NCI-H2171 treated with DMSO at 0.1 percent for 48 hours (cell line): Measurements from ENCODE around the gene KBTBD4.
"Not testable (repeated sequence)": the region's sequence is repeated elsewhere in the genome, so short reads cannot be mapped to it uniquely, and the experiment has no call there.

ENCODE experiments used
- DNase-seq: peaks from one replicate; lab custom pipeline; 2025; lab: John Stamatoyannopoulos, UW

The KBTBD4 gene

DNA sequence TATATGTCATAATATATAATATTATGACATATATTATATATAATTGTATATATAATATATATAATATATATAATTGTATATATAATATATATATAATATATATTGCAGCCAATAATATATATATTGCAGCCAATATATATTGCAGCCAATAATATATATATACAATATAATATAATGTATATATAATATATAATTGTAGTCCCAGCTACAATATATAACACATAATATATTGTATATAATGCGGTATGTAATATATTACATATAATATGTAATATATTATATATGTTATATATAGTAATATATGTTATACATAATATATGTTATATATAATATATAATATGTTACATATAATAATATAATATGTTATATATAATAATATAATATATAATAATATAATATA lies 20.1 kb downstream of the KBTBD4 start:
- DNase-seq, result no peak

DNA sequence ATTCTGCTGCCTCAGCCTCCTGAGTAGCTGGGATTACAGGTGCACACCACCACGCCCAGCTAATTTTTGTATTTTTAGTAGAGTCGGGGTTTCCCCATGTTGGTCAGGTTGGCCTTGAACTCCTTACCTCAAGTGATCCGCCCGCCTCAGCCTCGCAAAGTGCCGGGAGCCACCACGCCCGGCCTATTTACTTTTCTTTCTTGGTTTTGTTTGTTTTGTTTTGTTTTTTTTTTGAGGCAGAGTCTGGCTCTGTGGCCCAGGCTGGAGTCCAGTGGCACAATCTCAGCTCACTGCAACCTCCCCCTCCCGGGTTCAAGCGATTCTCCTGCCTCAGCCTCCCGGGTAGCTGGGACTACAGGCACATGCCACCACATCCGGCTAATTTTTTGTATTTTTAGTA lies 21.8 kb downstream of the KBTBD4 start:
- not testable (repeated sequence) for DNase-seq

DNA sequence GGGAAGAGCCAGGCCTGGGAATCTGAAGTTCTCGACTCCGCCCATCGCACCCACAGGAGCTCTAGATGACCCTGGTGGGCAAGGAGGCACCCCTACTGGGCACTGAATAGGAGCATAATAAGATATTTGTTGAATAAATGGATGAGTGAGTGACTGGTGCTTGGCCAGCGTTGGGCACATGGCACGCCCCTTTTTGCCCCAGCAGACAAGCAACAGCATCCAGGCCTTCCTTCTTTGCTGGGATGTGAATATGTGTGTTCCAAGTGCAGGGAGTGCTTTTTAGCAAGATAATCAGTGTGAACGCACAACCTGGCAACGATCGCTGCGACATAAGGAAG lies 25.4 kb downstream of the KBTBD4 start:
- DNase-seq, result no peak

DNA sequence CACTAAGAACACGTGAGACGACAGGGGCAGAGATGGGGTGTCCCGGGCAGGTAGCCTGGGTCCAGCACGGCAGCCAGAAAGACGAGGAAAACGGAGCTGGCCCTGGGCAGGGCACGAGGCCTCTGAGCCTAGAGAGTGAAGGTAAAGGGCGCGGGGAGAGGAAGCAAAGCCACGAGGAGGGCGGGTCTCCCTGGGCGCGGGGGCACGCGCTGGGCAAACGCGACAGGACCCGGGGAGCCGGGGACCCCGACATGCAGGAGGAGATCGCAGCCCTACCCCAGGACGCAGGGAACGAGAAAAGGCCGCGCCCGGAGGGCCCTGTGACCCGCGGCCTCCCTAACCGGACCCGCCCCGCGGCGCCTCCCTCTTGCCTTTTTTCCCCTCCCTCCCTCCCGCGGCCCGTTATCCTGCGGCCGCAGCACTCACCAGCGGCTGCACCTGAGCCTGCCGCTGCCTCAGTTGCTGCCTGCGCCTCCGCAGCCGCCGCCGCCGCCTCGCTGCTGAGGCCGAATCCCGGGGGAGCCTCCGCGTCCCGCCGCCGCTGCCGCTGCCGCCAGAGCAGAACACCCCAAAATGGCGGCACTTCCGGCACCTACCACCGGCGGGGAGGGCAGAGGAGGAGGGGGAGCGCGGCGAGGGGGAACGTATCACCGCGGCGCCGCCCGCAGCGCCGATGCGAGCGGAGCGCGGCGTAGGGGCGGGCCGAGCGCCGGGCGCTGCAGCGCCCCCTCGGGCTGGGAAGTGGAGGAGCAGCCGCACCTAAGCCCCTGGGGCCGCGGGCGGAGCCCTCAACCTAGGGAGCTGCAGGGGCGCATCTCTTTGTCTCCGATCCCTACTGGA lies 26.0 kb downstream of the KBTBD4 start, which contains the start of gene CELF1:
TSS of gene CELF1 (minus strand) at position 567 of the 840 bp plus-strand sequence. CDS start 53,609 bp downstream, outside the sequence.
- peak; percentile 97 for DNase-seq

DNA sequence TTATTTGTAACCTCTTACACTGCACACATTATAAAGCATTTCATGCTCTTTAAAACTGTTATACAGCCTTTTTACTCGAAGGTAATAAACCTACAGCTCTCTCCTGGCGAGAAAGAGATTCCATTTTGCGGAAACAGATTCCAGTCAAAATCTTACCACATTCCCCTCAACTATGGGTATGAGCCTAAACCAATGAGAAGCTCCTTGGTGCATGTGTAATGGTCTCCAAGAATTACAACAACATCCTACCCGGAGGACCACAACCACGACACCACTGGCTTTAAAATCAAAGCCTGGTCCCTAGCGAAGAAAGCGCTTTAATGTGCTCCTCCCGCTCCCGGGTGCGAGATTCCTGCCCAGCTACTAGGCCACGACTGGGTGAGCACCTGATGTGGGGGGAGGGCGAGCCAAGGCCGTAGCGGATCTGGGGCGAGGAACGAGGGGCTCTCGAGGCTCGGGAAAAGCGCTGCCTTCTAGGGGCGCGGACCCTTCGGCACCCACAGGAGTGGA lies 26.7 kb downstream of the KBTBD4 start:
- no peak for DNase-seq

DNA sequence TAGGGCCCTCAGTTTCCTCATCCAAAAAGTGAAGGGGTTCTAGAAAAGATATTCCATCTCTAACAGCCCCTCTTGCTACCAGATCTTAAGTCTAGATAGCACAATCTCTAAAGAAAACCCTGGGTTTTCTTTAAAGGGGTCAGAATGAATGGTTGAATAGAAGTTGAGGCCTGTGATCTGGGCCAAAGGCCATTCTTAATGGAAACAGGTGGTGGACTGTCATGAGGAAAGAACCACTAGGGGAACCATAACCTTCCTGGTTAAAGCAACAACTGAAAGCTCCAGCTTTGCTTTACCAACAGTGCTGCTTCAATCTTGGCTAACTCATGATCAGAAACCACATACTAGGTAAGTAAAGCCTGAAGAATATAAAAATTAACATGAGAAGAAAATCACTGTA lies 27.7 kb downstream of the KBTBD4 start:
- no peak for DNase-seq

DNA sequence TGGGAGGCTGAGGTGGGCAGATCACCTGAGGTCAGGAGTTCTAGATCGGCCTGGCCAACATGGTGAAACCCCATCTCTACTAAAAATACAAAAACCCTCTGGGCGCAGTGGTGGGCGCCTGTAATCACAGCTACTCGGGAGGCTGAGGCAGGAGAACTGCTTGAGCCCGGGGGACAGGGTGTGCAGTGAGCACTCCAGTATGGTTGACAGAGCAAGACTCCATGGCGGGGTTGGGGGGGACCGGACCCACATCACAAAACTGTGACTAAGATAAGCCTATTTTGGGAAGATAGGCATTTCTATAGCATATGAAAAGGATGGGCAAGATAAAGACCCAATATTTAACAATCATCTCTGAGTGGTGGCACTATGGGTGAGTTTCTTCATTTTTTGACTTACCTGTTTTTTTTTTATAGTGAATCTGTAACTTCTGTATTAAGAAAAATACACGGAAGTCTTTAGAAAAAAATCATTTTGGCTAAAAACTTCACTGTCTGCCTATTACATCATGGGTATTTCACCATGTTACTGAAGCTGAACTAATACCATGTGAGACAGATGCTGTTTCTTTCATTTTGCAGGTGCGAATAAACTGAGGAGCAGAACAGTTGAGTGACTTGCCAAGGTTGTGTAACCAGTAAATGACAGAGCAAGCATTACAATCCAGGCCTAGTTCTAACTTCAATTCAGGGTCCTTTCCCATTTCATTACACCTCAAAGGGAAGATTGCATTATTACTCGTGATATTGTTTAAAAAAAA lies 28.3 kb downstream of the KBTBD4 start:
- no peak for DNase-seq

DNA sequence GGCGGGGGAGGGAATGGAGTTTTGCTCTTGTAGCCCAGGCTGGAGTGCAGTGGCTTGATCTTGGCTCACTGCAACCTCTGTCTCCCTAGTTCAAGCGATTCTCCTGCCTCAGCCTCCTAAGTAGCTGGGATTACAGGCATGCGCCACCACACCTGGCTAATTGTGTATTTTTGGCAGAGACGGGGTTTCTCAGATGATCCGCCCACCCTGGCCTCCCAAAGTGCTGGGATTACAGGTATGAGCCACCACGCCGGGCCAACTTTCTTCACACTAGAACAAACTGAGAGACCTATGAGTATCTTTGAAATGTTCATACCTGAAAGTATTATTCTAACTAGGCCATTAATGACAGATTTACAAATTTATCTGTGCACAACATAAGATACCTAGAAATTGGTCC lies 32.5 kb downstream of the KBTBD4 start:
- not testable (repeated sequence) for DNase-seq

DNA sequence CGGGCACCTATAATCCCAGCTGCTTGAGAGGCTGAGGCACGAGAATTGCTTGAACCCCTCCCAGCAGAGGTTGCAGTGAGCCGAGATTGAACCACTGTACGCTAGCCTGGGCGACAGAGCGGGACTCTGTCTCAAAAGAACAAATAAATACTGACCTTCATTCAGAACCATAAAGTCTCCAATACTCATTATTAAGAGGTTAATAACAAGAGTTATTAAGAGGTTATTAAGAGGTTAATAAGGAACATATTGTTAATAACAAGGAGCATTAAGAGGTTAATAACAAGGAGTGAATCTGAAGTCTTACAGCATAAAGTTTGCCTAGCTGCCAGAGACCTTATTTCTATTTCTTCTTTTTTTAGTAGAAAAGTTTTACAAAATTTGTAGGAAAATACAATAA lies 33.5 kb downstream of the KBTBD4 start:
- no peak for DNase-seq

DNA sequence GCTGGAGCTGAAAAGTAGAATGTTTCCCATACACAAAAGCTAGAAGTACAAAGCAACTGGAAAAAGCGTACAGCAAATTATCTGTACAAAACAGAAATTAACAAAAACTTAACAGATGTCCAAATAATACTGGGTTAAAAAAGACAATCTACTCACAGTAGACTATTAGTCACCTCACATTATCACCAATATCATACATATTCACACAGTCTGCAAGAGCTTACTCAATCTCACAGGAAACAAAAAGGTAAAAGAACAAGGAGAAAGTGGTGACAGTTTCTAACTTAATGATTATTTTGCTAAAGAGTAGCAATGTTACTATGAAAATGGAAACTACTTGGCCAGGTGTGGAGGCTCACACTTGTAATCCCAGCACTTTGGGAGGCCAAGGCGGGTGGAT lies 37.7 kb downstream of the KBTBD4 start:
- no peak for DNase-seq

DNA sequence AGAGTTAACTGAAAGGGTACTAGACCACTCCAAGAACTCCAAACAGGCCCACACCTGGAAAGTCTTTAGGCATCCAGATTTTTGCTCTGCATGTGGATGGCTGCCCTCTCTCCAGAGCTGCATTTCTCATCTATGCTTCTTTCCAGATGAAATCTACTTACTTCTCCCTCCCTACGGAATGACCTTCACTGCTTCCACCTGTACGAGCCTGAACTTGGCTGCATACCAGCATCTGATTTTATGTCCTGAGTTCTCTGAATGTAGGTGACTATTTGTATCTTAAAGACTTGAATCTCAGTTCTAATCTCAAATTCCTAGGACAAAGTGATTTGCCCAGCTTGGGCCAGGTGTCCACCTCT lies 39.1 kb downstream of the KBTBD4 start:
- DNase-seq, result no peak

DNA sequence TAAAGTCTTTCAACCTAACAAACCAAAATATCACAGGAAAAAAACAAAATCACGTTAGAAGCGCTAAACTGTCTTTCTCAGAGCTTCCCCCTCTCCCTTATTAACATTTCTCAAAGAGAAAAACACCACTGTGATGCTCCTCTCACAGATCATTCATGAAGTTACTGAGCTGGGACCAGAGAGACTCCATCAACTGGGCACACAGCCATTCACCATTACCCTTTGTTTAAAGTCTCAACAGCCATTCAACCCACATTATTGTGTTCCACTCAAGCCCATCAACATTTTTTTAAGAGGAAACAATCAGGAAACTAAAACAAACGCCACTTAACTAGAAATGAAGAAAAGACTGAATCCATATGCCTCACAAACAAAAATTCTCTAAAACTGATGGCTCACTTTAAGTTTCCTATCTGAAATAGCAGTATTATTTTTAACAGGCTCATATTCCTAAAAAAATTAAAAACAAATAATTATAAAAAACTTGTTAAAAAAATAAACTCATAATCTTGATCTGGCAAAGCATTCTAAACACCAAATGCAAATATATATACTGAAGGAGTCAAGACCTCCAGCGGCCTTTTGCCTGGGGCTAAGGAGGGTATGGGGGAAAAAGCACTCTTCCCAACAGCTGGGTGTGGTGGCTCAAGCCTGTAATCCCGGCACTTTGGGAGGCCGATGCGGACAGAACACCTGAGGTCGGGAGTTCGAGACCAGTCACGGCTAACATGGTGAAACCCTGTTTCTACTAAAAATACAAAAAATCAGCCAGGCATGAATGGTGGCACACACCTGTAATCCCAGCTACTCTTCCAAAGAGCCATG lies 39.8 kb downstream of the KBTBD4 start:
- DNase-seq, result no peak

DNA sequence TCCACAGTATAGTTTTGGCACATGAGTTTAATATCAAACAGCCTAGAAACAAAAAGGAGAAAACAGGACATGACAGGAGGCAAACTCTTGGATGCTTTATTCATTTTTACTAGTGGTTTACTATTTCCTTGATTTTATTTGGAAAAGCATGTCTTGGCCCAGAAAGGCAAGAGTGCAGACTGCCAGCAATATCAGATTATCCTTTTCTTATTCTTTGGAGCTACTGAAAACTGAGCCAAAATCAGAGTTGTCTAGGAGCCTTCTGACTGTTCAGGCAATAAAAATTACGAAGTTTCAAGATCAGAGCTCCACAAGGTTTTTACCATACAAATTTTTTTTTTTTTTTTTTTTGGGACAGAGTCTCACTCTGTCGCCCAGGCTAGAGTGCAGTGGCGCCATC lies 41.9 kb downstream of the KBTBD4 start:
- DNase-seq, result no peak

DNA sequence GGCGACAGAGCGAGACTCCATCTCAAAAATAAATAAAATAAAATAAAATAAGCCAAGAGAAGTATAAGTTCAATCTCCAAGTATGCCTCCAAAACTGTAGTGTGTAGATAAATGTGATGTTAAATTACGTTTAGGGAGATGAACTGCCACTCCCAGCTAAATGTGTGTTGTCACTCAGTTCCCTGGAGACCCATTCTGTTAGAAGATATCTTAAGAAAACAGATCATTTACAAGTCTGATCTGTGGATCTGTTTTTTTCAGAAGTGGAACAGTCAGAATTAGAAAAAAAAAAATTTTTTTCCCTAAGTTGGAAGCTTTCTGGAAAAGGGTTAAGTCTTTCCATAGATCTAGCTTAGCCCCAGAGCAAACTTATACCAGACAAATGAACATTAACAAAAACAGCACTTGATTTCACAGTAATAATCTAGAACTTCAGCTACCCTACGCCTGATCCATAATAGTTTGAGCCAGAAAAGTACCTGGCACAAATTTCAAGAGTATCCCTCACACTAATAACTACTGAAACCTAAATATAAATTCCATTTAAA lies 44.0 kb downstream of the KBTBD4 start:
- DNase-seq, result peak; percentile 43

DNA sequence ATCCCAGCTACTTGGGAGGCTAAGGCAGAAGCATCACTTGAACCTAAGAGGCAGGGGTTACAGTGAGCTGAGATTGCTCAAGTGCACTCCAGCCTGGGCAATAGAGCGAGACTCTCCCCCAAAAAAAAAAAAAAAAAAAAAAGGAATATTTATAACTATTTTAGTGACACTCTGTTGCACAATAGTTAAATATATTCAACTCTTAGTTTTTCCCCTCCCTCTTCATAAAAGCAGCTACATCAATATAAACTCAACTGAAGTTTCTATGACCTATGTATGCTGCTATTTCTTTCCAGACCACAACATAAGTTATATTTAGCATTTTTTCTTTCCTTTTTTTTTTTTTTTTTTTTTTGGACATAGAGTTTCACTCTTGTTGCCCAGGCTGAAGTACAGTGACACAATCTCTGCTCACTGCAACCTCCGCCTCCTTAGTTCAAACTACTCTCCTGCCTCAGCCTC lies 45.0 kb downstream of the KBTBD4 start:
- DNase-seq, result no peak

DNA sequence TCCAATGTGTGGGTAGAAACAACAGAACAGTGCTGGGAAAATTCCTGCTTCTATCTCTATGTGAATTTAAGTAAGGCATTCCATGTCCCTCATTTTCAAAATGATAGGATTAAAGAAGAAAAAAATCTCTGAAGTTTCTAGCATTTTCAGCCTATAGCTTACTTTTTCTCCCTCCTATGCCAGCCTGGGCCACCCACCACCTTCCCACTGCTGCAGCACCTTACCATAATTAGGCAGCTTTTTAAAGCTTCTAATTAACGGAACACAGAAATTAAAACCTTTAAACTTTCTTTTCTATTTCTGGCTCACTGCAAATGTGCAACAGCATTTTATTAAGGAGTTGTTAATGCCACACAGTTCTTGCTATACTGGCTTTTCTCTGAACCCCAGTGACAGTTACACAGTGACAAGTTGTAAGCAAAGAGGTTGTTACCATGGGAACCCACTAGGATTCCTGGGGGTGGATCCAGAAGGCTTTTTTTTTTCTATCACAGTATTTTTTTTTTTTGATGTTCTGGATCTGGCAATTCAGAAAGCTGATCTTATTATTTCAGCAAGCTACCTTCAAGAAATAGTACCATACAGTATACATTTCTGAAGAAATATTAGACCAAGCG lies 46.1 kb downstream of the KBTBD4 start:
- DNase-seq, result no peak

DNA sequence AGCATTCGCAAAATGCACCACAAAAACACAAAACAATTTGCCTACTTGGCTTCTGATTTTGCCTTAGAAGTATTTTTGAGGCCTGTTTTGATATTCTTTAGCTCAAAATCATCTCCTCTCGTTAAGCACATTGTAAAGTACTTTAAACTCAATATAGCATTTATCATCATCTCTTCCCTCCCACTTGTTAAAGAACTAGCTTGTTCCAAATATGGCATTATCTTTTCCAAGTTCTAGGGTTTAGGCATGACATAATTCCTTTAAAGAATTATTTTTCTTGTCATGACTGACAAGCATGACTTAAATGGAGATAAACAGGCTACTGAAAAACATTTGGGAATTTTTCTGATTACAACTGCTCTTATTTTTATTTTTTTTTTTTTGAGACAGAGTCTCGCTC lies 47.1 kb downstream of the KBTBD4 start:
- no peak for DNase-seq

DNA sequence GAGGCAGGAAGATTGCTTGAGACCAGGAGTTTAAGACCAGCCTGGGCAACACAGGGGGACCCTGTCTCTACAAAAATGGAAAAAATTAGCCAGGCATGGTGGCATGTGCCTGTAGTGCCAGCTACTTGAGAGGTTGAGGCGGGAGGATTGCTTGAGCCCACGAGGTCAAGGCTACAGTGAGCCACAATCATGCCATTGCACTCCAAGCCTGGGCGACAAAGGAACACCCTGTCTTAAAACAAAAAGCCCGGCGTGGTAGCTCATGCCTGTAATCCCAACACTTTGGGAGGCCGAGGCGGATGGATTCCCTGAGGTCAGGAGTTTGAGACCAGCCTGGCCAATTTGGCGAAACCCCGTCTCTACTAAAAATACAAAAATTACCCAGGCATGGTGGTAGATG lies 48.0 kb downstream of the KBTBD4 start:
- DNase-seq, result not testable (repeated sequence)

DNA sequence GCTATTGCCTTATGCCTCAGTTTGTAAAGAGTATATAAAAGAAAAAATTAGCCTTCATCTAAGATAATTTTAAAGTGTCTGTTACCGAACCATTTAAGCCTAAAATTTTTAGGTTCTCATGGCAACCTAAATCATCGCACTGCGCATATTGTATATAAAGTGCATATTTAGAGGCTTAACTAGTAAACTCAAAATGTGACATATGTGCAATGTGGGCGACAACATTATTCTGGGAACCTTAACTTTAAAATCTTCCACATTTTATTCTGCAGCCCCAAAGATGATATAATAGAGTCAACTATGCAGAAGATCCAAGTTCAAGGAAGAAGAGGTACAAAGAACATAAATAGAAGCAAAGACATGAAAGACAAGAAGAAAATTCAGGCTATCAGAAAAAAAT lies 48.8 kb downstream of the KBTBD4 start:
- no peak for DNase-seq

DNA sequence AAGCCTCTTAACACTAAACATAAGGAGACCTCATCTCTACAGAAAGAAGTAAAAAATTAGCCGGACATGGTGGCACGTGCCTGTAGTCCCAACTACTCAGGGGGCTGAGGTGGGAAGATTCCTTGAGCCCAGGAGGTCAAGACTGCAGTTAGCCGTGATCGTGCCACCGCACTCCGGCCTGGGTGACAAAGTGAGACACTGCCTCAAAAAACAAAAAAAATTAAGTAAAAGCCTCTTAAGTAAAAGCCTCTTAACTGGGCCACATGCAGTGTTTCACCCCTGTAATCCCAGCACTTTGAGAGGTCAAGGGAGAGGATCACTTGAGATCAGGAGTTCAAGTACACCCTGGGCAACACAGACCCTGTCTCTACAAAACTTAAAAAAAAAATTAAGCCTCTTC lies 51.6 kb downstream of the KBTBD4 start:
- no peak for DNase-seq

DNA sequence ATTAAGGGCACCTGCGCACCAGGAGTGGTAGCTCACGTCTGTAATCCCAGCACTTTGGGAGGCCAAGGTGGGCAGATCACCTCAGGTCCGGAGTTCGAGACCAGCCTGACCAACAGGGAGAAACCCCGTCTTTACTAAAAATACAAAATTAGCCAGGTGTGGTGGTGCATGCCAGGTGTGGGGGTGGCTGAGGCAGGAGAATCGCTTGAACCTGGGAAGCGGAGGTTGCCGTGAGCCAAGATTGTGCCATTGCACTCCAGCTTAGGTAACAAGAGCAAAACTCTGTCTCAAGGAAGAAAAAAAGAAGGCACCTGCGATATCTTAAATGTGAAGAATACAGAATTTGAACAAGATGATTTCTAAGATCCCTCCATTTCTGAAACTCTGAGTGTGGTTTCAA lies 52.7 kb downstream of the KBTBD4 start:
- DNase-seq, result not testable (repeated sequence)
